ENCODE data around the gene MORN2.

The MORN2 gene

DNA sequence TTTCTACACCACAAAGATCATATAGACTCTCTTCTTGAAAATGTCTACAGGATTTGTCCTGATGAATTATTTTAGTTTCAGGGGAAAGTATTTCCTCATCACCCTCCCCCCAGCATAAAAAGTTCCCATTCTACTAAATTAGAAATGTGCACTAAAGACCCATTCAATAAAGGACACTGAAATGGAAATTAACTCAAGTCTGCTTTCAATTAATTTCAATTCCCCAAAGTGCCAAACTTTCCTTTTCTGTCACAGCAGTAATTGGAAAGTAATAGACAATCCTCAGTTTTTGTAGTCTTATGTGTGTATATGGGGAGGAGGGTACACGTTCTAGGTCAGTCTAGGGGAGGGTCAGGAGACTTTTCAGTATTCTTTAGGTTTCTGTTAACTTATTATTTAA, 35.4 kb downstream of the MORN2 start:
- Mint-ChIP-seq H3K27me3 (ENCODE audit: low read depth) (peaks cover 3% of the 10 kb centered on the region), H3K4me1 (ENCODE audit: low read depth) (peaks cover 11% of the 10 kb centered on the region), H3K27ac (no peak overlapping the region), H3K36me3 (ENCODE audit: low read depth) (no peaks in the 10 kb centered on the region), H3K4me3 (no peak overlapping the region), H3K9me3 (no peaks in the 10 kb centered on the region)

DNA sequence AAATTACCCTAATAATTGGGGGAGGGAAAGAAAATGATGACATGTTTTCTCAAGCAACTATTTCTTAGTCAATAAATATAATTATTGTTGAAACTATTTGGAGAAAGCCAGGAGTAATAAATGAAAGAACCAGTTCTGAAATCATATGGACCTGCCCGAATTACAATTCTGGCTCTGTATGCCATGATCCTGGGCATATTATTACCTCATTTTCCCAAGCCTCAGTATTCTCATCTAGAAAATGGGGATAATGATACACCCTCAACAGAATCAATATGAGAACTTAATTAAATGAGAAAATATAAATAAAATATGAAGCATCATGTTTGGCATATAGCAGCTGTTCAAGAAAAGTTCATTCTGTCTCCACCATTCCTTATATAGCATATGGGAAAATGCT, 36.8 kb downstream of the MORN2 start:
- Mint-ChIP-seq H3K27ac (no peak overlapping the region), H3K9me3 (no peaks in the 10 kb centered on the region), H3K4me1 (ENCODE audit: low read depth) (peaks cover 10% of the 10 kb centered on the region), H3K27me3 (ENCODE audit: low read depth) (peaks cover 4% of the 10 kb centered on the region), H3K36me3 (ENCODE audit: low read depth) (no peaks in the 10 kb centered on the region), H3K4me3 (no peak overlapping the region)

DNA sequence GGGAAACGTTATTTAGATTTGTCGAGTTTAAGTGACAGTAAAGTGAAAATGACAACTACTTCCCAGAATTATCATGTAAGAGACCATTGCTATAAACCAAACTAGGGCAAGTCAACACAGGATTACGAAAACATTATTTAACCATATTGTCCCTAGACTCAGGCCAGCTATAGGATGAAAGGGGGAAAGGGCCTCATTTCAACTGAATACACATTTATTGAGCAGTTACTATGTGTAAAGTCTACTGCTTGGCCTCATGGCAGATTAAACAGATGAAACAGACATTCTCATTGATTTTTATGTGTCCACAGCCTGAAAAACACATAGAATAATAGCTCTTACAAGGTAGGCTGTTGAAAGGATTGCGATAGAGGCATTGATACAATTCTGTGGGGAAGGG, 46.6 kb downstream of the MORN2 start:
- H3K4me3 Mint-ChIP-seq, result no peak overlapping the region
- H3K4me1 Mint-ChIP-seq (ENCODE audit: low read depth), result no peaks in the 10 kb centered on the region
- no peaks in the 10 kb centered on the region for H3K36me3 Mint-ChIP-seq (ENCODE audit: low read depth)
- H3K27me3 Mint-ChIP-seq (ENCODE audit: low read depth), result peaks cover 30% of the 10 kb centered on the region
- H3K9me3 Mint-ChIP-seq, result no peaks in the 10 kb centered on the region
- no peak overlapping the region for H3K27ac Mint-ChIP-seq

DNA sequence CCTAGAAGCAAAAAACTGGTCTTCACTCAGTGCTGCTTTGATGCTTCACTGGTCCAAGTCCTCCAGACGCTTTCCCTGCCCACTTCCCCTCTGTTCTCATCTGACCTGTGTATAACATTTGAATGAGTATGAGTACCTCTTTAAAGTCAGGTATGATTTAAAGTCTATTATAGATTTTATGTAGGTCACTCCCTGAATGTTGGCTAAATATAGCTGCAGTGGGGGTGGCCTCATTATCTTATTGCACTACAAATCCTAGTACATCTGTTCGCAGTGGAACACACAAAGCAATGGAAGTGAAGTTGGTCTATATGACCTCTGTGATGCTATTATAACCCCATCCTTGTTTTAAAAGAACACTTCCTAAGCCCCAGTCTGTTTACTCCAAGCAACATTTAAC, 47.1 kb downstream of the MORN2 start:
- Mint-ChIP-seq H3K27ac (no peak overlapping the region), H3K4me1 (ENCODE audit: low read depth) (no peaks in the 10 kb centered on the region), H3K36me3 (ENCODE audit: low read depth) (no peaks in the 10 kb centered on the region), H3K4me3 (no peak overlapping the region), H3K27me3 (ENCODE audit: low read depth) (peaks cover 30% of the 10 kb centered on the region), H3K9me3 (no peaks in the 10 kb centered on the region)

DNA sequence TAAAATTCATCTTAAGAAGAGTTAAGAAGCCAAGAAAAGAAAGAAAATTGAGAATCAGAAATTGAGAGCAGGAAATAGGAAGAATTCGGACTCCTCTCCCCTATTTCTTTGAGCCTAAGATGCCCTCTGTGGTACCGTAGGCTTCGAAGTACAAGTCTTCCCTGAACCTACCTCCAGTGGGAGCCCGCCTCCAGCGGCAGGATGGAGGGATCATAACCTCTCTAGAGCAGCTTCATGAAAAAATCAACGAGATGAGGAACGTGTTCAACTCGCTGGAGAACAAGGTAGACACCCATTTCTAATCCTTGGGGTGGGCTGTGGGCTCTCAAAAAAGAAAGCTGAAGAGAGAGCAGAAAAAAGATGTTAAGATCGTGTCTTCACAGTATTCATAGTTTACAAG, 50.2 kb downstream of the MORN2 start:
- no peak overlapping the region for H3K4me3 Mint-ChIP-seq
- H3K4me1 Mint-ChIP-seq (ENCODE audit: low read depth), result no peaks in the 10 kb centered on the region
- H3K36me3 Mint-ChIP-seq (ENCODE audit: low read depth), result no peaks in the 10 kb centered on the region
- peaks cover 33% of the 10 kb centered on the region for H3K27me3 Mint-ChIP-seq (ENCODE audit: low read depth)
- H3K9me3 Mint-ChIP-seq, result no peaks in the 10 kb centered on the region
- no peak overlapping the region for H3K27ac Mint-ChIP-seq

DNA sequence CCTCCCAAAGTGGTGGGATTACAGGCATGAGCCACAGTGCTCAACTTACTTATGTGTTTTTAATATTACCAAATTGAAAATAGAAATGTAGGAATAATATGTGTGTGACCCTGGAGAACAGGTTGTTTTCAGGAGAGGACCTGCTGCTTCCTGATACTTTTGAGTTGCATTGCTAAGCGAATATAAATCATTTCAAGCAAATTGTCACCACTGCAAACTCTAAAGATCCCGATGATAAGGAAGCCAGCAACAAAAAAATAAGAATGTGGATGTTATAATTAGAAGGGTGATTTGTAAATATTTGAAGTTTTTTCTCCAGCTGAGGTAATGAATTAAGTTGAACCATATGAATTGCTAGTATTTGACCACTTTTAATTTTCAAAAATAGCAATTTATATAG, 54.8 kb downstream of the MORN2 start:
- Mint-ChIP-seq H3K4me3 (no peak overlapping the region), H3K36me3 (ENCODE audit: low read depth) (no peaks in the 10 kb centered on the region), H3K27ac (no peak overlapping the region), H3K9me3 (no peaks in the 10 kb centered on the region), H3K4me1 (ENCODE audit: low read depth) (no peaks in the 10 kb centered on the region), H3K27me3 (ENCODE audit: low read depth) (peaks cover 21% of the 10 kb centered on the region)

All from T-helper 1 cell treated with Interleukin-12 subunit alpha and Interleukin-12 subunit beta and Interleukin-4 antibody, amounts not matched to agents 30 μg/mL and 1 μg/mL, for 36 hours (primary cell).